HUES48 (cell line): ENCODE results near the gene ESR1.
"Not testable (repeated sequence)": the region's sequence is repeated elsewhere in the genome, so short reads cannot be mapped to it uniquely, and the experiment has no call there.

Experiments
- H3K27ac ChIP-seq: one replicate; pipeline ENCODE4 v1.7.0; 2013; ENCODE audit warnings: low read depth, low read length, inconsistent platforms
- H3K27me3 ChIP-seq: 2 replicates; pipeline ENCODE4 v1.6.1; 2013; ENCODE audit warnings: mild to moderate bottlenecking, low read length; ENCODE audit not compliant: control insufficient read depth, insufficient read depth
- H3K36me3 ChIP-seq: 2 replicates; pipeline ENCODE4 v1.6.1; 2013; ENCODE audit warnings: low read length; ENCODE audit not compliant: control insufficient read depth, insufficient read depth
- H3K4me1 ChIP-seq: 2 replicates; pipeline ENCODE4 v1.6.1; 2013; ENCODE audit warnings: mild to moderate bottlenecking, low read length; ENCODE audit not compliant: control insufficient read depth, insufficient read depth
- H3K4me3 ChIP-seq: 2 replicates; pipeline ENCODE4 v1.5.1; 2013; ENCODE audit warnings: mild to moderate bottlenecking, low read depth, low read length
- H3K9ac ChIP-seq: 2 replicates; pipeline ENCODE4 v1.6.1; 2013; ENCODE audit warnings: mild to moderate bottlenecking, low read depth, low read length, moderate library complexity
- H3K9me3 ChIP-seq: 2 replicates; pipeline ENCODE4 v1.6.1; 2013; ENCODE audit warnings: low read length; ENCODE audit not compliant: control insufficient read depth, insufficient read depth

Gene ESR1

DNA sequence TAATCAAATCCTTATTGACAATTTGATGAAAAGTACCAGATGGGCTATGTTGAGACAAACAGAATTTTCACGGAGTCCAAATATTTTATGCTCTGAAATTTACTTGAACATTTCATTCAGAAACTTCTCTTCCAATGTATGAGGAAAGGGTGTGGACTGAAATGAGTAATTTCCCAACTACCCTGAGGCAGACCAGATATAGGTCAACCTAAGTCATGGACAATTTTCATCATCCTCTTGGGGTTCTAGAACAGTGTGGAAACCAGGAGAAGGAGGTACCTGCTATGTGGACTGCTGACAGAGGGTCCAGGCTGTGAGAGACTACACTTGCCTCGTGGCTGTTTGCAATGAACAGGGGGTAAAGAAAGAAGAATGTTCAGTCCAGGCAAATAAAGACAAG, 323.0 kb downstream of the ESR1 start:
- H3K9ac ChIP-seq = no peak overlapping the region
- H3K4me3 ChIP-seq = no peak overlapping the region
- H3K9me3 ChIP-seq = no peaks in the 10 kb centered on the region
- no peaks in the 10 kb centered on the region for H3K27me3 ChIP-seq
- no peak overlapping the region for H3K27ac ChIP-seq
- H3K4me1 ChIP-seq = no peaks in the 10 kb centered on the region
- H3K36me3 ChIP-seq = no peaks in the 10 kb centered on the region

- Histone ChIP-seq H3K9ac (no peak overlapping the region), H3K9me3 (no peaks in the 10 kb centered on the region), H3K4me3 (no peak overlapping the region), H3K36me3 (no peaks in the 10 kb centered on the region), H3K4me1 (no peaks in the 10 kb centered on the region), H3K27me3 (no peaks in the 10 kb centered on the region), H3K27ac (no peak overlapping the region)
These were observed 328.4 kb downstream of the ESR1 start for GRCh38 chr6:152135755-152136448.

DNA sequence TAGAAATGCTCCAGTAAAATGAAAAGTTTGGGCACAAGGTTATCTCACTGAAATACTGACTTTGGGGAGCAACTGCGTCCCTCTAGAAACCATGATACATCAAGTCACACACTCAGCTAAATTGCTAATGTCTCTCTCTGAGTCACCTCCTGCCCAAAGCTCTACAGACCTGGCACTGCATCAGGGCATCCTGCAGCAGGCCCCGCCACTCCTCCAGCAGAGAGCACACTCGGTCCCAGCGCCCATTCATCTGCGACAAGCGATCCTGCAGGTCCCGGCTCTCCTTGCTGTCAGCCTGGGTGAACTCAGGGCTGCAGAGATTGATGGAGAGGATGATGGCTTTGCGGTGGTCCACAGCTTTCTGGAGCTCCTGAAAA, 329.0 kb downstream of the ESR1 start:
- no peak overlapping the region for H3K9ac ChIP-seq
- H3K4me1 ChIP-seq = no peaks in the 10 kb centered on the region
- H3K27ac ChIP-seq = no peak overlapping the region
- no peaks in the 10 kb centered on the region for H3K9me3 ChIP-seq
- no peak overlapping the region for H3K4me3 ChIP-seq
- no peaks in the 10 kb centered on the region for H3K27me3 ChIP-seq
- no peaks in the 10 kb centered on the region for H3K36me3 ChIP-seq

- not testable (repeated sequence) for H3K4me3 ChIP-seq, H3K27ac ChIP-seq, H3K27me3 ChIP-seq, H3K9ac ChIP-seq, H3K36me3 ChIP-seq, H3K9me3 ChIP-seq, H3K4me1 ChIP-seq
These were observed 330.9 kb downstream of the ESR1 start for GRCh38 chr6:152138344-152138743.

- H3K27me3 ChIP-seq = no peaks in the 10 kb centered on the region
- no peak overlapping the region for H3K9ac ChIP-seq
- no peaks in the 10 kb centered on the region for H3K4me1 ChIP-seq
- no peaks in the 10 kb centered on the region for H3K36me3 ChIP-seq
- no peak overlapping the region for H3K4me3 ChIP-seq
- H3K27ac ChIP-seq = no peak overlapping the region
- H3K9me3 ChIP-seq = no peaks in the 10 kb centered on the region
These were observed 334.6 kb downstream of the ESR1 start for GRCh38 chr6:152142105-152142504.

GRCh38 chr6:152143359-152143758, 335.9 kb downstream of the ESR1 start:
- H3K27ac ChIP-seq = no peak overlapping the region
- no peaks in the 10 kb centered on the region for H3K36me3 ChIP-seq
- H3K9ac ChIP-seq = no peak overlapping the region
- no peak overlapping the region for H3K4me3 ChIP-seq
- no peaks in the 10 kb centered on the region for H3K4me1 ChIP-seq
- H3K9me3 ChIP-seq = no peaks in the 10 kb centered on the region
- H3K27me3 ChIP-seq = no peaks in the 10 kb centered on the region

- Histone ChIP-seq H3K36me3 (no peaks in the 10 kb centered on the region), H3K9me3 (no peaks in the 10 kb centered on the region), H3K4me3 (no peak overlapping the region), H3K27me3 (no peaks in the 10 kb centered on the region), H3K4me1 (no peaks in the 10 kb centered on the region), H3K27ac (no peak overlapping the region), H3K9ac (no peak overlapping the region)
These were observed 338.9 kb downstream of the ESR1 start for GRCh38 chr6:152146385-152146784.

- Histone ChIP-seq H3K4me1 (no peaks in the 10 kb centered on the region), H3K36me3 (no peaks in the 10 kb centered on the region), H3K27ac (no peak overlapping the region), H3K9ac (no peak overlapping the region), H3K27me3 (no peaks in the 10 kb centered on the region), H3K4me3 (no peak overlapping the region), H3K9me3 (no peaks in the 10 kb centered on the region)
These were observed 339.8 kb downstream of the ESR1 start for GRCh38 chr6:152147269-152147668.

DNA sequence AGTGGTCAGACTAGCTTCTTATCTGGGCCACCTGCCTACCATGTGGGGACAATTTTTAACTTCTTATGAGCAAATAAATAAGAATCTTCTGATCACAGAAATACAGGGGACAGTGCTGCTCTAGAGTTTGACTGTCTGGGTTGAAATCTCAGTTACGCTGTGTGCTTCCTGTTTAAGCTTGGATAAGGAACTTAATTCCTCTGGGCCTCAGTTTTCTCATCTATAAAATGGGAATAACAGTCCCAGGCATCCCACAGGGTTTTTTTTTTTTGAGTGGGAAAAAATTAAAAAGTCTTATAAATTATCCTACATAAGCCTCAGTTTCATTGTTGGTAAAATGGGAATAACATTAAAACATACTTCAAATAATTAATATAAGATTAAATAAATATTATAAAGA, 340.9 kb downstream of the ESR1 start:
- no peaks in the 10 kb centered on the region for H3K36me3 ChIP-seq

GRCh38 chr6:152150196-152150595, 342.7 kb downstream of the ESR1 start:
- Histone ChIP-seq H3K4me3 (no peak overlapping the region), H3K9ac (no peak overlapping the region), H3K9me3 (no peaks in the 10 kb centered on the region)

More for the DNA sequence above, 340.9 kb downstream of the ESR1 start:
- no peaks in the 10 kb centered on the region for H3K9me3 ChIP-seq
- no peak overlapping the region for H3K9ac ChIP-seq
- H3K27ac ChIP-seq = no peak overlapping the region
- H3K4me3 ChIP-seq = no peak overlapping the region
- H3K27me3 ChIP-seq = no peaks in the 10 kb centered on the region
- H3K4me1 ChIP-seq = no peaks in the 10 kb centered on the region

DNA sequence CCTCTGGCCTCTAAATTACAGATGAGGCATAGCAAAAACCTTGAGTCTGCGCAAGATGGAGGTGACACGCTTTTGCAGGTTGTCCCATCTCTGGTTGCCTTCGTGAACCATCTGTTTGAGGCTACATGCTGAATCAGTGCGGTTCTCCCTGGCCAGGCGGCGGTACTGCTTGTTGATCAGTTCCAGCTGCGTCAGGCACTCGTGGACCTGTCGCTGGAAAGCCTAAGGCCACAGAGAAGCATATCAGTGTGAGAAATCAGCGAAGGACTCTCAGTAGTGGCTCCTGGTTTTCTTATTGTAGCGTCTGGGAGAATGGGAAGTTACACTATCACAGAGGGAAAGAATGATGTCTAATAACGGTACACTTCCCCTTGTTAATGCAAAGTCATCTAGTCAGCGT, 344.4 kb downstream of the ESR1 start:
- no peaks in the 10 kb centered on the region for H3K4me1 ChIP-seq
- H3K4me3 ChIP-seq = no peak overlapping the region
- H3K36me3 ChIP-seq = no peaks in the 10 kb centered on the region
- H3K27ac ChIP-seq = no peak overlapping the region
- H3K9me3 ChIP-seq = no peaks in the 10 kb centered on the region
- H3K9ac ChIP-seq = no peak overlapping the region
- no peaks in the 10 kb centered on the region for H3K27me3 ChIP-seq

More at GRCh38 chr6:152150196-152150595, 342.7 kb downstream of the ESR1 start:
- H3K4me1 ChIP-seq = no peaks in the 10 kb centered on the region
- H3K27ac ChIP-seq = no peak overlapping the region
- H3K27me3 ChIP-seq = no peaks in the 10 kb centered on the region
- no peaks in the 10 kb centered on the region for H3K36me3 ChIP-seq
